Heart left ventricle (tissue), 16 donors: ENCODE data around the gene NEDD1. TPM values are rescaled to one million over a fixed set of nuclear protein-coding genes. Genes with fewer than 3 reads are reported as not detected.

Source experiments
- ATAC-seq, 4 donors: fragments of 200-7000 bp; cut with Tn5 transposase; one replicate each; pipeline ENCODE4 v1.9.1; 2020 to 2022; ENCODE audit warnings: moderate library complexity in 4 of 4, mild to moderate bottlenecking in 3 of 4, moderate number of reproducible peaks in 1 of 4
- DNase-seq, 5 donors: peaks; one replicate each; pipeline ENCODE4 v3.0.0-alpha.2; 2020
- H3K27ac ChIP-seq, 12 donors: fragments of 200-600 bp; sonication (generic) in 4 of 12; one replicate each; pipeline versions ENCODE4 v1.5.0 to v1.8.0; 2016 to 2022; ENCODE audit warnings: mild to moderate bottlenecking in 2 of 12
- H3K27me3 ChIP-seq, 9 donors: fragments of 200-600 bp; sonication (generic) in 2 of 9; one replicate each; pipeline versions ENCODE4 v1.5.1 to v1.8.0; 2016 to 2022; ENCODE audit warnings: mild to moderate bottlenecking in 3 of 9
- H3K36me3 ChIP-seq, 9 donors: fragments of 200-600 bp; sonication (generic) in 2 of 9; one replicate each; pipeline versions ENCODE4 v1.5.0 to v1.8.0; 2018 to 2022; ENCODE audit warnings: mild to moderate bottlenecking in 2 of 9
- H3K4me1 ChIP-seq, 12 donors: fragments of 200-600 bp; sonication (generic) in 4 of 12; one replicate each; pipeline versions ENCODE4 v1.5.0 to v1.8.0; 2016 to 2022; ENCODE audit warnings: mild to moderate bottlenecking in 3 of 12
- H3K4me3 ChIP-seq, 12 donors: fragments of 200-600 bp; sonication (generic) in 4 of 12; one replicate each; pipeline versions ENCODE4 v1.5.0 to v1.8.0; 2017 to 2022; ENCODE audit warnings: mild to moderate bottlenecking in 9 of 12, moderate library complexity in 4 of 12
- H3K9me3 ChIP-seq, 12 donors: fragments of 200-600 bp; sonication (generic) in 4 of 12; one replicate each; pipeline versions ENCODE4 v1.5.0 to v1.8.0; 2016 to 2022; ENCODE audit warnings: mild to moderate bottlenecking in 1 of 12
- POLR2A ChIP-seq, 2 donors: fragments of 450-650 bp; IDR thresholded peaks; one replicate each; pipeline ENCODE4 v1.6.1; 2017; ENCODE audit warnings: antibody characterized with exemption in 2 of 2, mild to moderate bottlenecking in 2 of 2, moderate library complexity in 2 of 2
- WGBS, 4 donors: extraction: QIAGEN DNeasy Blood & Tissue Kit in 2 of 4; methylation state at CpG; one replicate each; pipeline versions ENCODE4 v1.1.5 to v1.1.7; 2013 to 2018; 5-methylcytosine and 5-hydroxymethylcytosine counted together
- intact Hi-C, 10 donors: fragments of 100-400 bp; cut with DNase I; formaldehyde crosslinking; loops; one replicate each; pipeline versions ENCODE4 v1.11.1 to v1.14.2; 2022
- polyA plus RNA-seq, 2 donors: library from polyadenylated mRNA; stranded (reverse); fragments of 200-250 nt; gene quantifications; one replicate each; pipeline ENCODE4 v1.2.3, GENCODE V29; 2013
- total RNA-seq, 9 donors: library from RNA; depleted of rRNA in 2 of 9; stranded (reverse); fragments of >200 nt in 2 of 9; fragmentation: NEBNext Ultra II Directional in 3 of 9; extraction: Animal tissue kit (Norgen Biotek cat#: 25700) in 3 of 9; gene quantifications; one replicate each; pipeline versions ENCODE4 v1.1.0 to v1.2.4, GENCODE V29; 2016 to 2023
- TF ChIP-seq, protein P1 (sequence below), 12 donors: fragments of 200-600 bp; sonication (generic) in 4 of 12; IDR thresholded peaks; one replicate each; pipeline versions ENCODE4 v1.5.0 to v1.8.0; 2018 to 2022; ENCODE audit warnings: antibody characterized with exemption in 12 of 12, mild to moderate bottlenecking in 5 of 12
- donor health status: ischemic (EF 13 %, LVEDD 7.1; RV severe dilation, severe dysfunction).
- donor health status: healthy with polysubstance abuse.
- donor health status: DM: no; HTN: yes; CAD: no.
- donor health status: DM: no; HTN: no; CAD: no.
- donor health status: ischemic (EF 25% LVEDD 6.9; RV normal size, moderate dysfunction).
- donor health status: ischemic (EF 25% LVEDD 5.7; RV mildly dilated, moderate dysfunction).
- donor health status: healthy.
- donor health status: DM: yes; HTN: yes; CAD: no.
- donor health status: ischemic (EF 35%, LVEDD 5.7; RV mildly dilated, moderate dysfunction).
- donor health status: nonischemic (EF 11% LVEDD 7.7; RV severe dilation, severe dysfunction).
- donor health status: DM: yes; HTN: yes; CAD: no.
- donor health status: PGD.
- donor health status: ischemic (EF 29% LVEDD 5.4; RV normal size, mild dysfunction).
- donor health status: nonischemic (EF 23%, LVEDD 6.1; RV moderate dilation, normal function).

Gene NEDD1
- total and polyA plus RNA-seq, 11 donors = 3.3 to 16.4 (median 12.8) TPM

DNA sequence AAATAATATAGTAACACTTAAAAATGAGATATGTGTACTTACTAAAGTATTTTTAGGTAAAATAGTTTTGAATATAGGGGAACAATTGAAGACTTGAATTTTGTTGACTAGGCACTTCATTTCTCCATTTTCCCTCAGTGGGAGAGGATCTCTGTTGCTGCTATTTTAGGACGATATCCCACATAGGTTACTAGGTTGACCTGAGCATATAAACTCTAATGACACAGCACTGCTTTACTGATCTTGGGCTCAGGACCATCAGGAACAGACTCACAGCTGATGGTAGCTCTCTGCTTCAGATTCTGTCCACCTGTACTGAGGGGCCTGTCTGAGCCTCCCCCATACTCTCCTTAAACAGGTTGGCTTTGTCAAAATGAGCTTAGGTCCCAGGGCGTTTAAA is 5.9 kb downstream of the NEDD1 start:
- no peak for ATAC-seq
- TF ChIP-seq, protein P1, sequence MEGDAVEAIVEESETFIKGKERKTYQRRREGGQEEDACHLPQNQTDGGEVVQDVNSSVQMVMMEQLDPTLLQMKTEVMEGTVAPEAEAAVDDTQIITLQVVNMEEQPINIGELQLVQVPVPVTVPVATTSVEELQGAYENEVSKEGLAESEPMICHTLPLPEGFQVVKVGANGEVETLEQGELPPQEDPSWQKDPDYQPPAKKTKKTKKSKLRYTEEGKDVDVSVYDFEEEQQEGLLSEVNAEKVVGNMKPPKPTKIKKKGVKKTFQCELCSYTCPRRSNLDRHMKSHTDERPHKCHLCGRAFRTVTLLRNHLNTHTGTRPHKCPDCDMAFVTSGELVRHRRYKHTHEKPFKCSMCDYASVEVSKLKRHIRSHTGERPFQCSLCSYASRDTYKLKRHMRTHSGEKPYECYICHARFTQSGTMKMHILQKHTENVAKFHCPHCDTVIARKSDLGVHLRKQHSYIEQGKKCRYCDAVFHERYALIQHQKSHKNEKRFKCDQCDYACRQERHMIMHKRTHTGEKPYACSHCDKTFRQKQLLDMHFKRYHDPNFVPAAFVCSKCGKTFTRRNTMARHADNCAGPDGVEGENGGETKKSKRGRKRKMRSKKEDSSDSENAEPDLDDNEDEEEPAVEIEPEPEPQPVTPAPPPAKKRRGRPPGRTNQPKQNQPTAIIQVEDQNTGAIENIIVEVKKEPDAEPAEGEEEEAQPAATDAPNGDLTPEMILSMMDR (IDR thresholded peaks at IDR 0.05) = no peak
- no peak for TF ChIP-seq POLR2A (IDR thresholded peaks at IDR 0.05)
- 66 to 77% (median 76%) methylated on average over 2 of the region's 2 CpGs for WGBS, 4 donors

DNA sequence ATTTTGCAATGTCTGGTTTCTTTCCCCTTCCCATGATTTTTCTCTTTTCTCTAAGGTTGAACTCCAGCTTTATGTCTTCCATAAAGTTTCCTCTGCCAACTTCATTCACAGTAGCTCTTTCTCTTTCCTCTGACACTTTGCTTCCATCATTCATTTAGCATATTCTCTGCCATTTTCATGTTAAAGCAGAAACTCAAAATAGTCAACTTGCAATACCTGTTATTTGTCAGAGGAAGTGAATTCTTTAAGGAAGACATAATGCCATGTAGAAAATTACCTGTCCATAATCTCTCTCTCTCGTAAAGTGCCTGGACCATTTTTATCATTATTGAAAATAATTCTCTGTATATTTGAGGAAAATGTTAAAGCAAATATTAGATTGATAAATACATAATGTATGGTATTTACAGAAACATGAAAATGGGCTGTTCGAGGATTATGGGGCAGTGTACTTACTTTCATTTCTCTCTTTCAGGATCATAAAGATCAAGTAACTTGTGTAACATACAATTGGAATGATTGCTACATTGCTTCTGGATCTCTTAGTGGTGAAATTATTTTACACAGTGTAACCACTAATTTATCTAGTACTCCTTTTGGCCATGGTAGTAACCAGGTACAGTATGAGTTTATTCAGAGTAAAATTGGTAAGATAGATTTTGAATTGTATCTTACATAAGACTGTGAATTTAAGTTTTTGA is 12.6 kb downstream of the NEDD1 start:
- no peak overlapping the region for H3K4me3 ChIP-seq
- H3K27ac ChIP-seq = no peak overlapping the region
- H3K9me3 ChIP-seq = peaks cover 0 to 15% (median 0%) of the 10 kb centered on the region in 12 donors
- WGBS, 4 donors = 94 to 98% (median 96%) methylated on average over 2 of the region's 2 CpGs
- no peaks in the 10 kb centered on the region for H3K4me1 ChIP-seq
- ATAC-seq (no peak), DNase-seq (no peak)
- H3K27me3 ChIP-seq = no peaks in the 10 kb centered on the region
- peaks cover 0 to 27% (median 13%) of the 10 kb centered on the region in 9 donors for H3K36me3 ChIP-seq
- intact Hi-C loops = no loop called here
- TF ChIP-seq, protein P1 (IDR thresholded peaks at IDR 0.05) = no peak
- TF ChIP-seq POLR2A (IDR thresholded peaks at IDR 0.05) = no peak

More for the DNA sequence above, 5.9 kb downstream of the NEDD1 start:
- H3K27ac ChIP-seq = no peak overlapping the region
- H3K4me1 ChIP-seq = peaks cover 0 to 25% (median 13%) of the 10 kb centered on the region in 12 donors
- intact Hi-C loops = no loop called here
- H3K36me3 ChIP-seq = no peaks in the 10 kb centered on the region
- no peaks in the 10 kb centered on the region for H3K9me3 ChIP-seq
- DNase-seq = no peak
- no peaks in the 10 kb centered on the region for H3K27me3 ChIP-seq
- H3K4me3 ChIP-seq = no peak overlapping the region

DNA sequence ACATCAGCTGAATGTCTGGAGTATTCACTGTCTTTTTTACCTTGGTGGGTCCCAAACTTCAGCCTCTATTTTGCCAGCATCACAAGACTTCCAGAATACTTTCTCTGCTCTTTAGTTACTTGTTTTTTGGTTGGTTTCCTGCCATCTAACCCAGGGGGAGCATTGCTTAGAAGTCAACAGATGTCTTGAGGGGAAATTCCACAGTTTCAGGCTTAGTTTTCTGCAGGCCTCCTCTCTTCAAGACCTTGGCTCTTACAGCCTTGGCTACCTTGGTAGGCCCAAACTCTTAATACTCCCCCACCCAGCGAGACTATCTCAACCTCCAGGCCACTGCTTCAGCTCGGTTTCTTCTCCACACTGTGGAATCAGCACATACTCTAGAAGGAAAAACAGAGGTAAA is 41.7 kb downstream of the NEDD1 start:
- no peak overlapping the region for H3K27ac ChIP-seq
- TF ChIP-seq, protein P1 (IDR thresholded peaks at IDR 0.05) = no peak
- TF ChIP-seq POLR2A (IDR thresholded peaks at IDR 0.05) = no peak
- peaks cover 0 to 96% (median 72%) of the 10 kb centered on the region in 9 donors for H3K36me3 ChIP-seq
- no peaks in the 10 kb centered on the region for H3K27me3 ChIP-seq
- no peak overlapping the region for H3K4me3 ChIP-seq
- no peaks in the 10 kb centered on the region for H3K9me3 ChIP-seq
- H3K4me1 ChIP-seq = no peaks in the 10 kb centered on the region
- ATAC-seq = no peak
- WGBS, 4 donors = 94 to 99% (median 96%) methylated on average over 2 of the region's 2 CpGs
- no peak for DNase-seq
- intact Hi-C loops = no loop called here

DNA sequence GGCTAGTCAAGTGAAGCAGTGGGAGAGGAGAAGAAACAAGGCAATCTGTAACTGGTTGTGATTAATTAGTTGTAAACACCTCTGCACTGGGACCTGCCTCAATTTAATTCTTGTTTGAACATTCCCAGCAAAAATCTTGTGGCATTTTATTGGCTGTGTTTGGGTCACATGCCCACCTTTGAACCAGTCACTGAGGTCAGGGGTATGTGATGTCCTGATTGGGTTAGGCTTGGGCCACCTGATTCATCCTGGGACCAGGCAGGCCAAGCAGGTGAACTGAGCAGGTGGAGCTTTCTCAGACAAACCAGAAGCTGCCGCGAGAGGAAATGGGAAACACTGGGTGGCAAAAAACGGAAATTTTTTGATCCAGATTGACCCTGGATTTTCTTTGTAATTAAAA is 72.5 kb downstream of the NEDD1 start:
- H3K4me1 ChIP-seq = no peaks in the 10 kb centered on the region
- no peak overlapping the region for H3K4me3 ChIP-seq
- no peak for TF ChIP-seq POLR2A (IDR thresholded peaks at IDR 0.05)
- TF ChIP-seq, protein P1 (IDR thresholded peaks at IDR 0.05) = no peak
- WGBS, 4 donors = 75 to 94% (median 78%) methylated on average over 3 of the region's 3 CpGs
- ATAC-seq (no peak), DNase-seq (no peak)
- no peaks in the 10 kb centered on the region for H3K36me3 ChIP-seq
- peaks cover 0 to 4% (median 0%) of the 10 kb centered on the region in 9 donors for H3K27me3 ChIP-seq
- H3K27ac ChIP-seq = no peak overlapping the region
- intact Hi-C loops = no loop called here
- H3K9me3 ChIP-seq = no peaks in the 10 kb centered on the region
